ENCODE data around the gene MAGEA8. TPM values are rescaled to one million over a fixed set of nuclear protein-coding genes. Genes with fewer than 3 reads are reported as not detected.
A peak's percentile ranks its signal among the peaks of the same experiment; 100 is the strongest.

Gene MAGEA8
- total and polyA plus RNA-seq, 2 donors (not counting 3 experiments of a cell fraction or from before 2014, with no cell fraction given): not detected

- BruUV-seq (replicated peaks): no TSS peak
- H3K27ac ChIP-seq (ENCODE audit: insufficient read depth, low read depth, low read length): no peak overlapping the region
- dilution Hi-C loops (cut with MboI; ENCODE audit: extremely low pct_ligation_motif_present, low sequenced_read_pairs): no loop called here
- FAIRE-seq (no peak), DNase-seq (ENCODE audit: low read depth, low spot score) (no peak)
- H3K9me1 ChIP-seq (replicated peaks; ENCODE audit: control insufficient read depth, extremely low read depth, insufficient read depth, low read length): no peaks in the 10 kb centered on the region
- H4K20me1 ChIP-seq (replicated peaks; ENCODE audit: control insufficient read depth, extremely low read depth, insufficient read depth, low read length): no peaks in the 10 kb centered on the region
- no peak overlapping the region for H2AFZ ChIP-seq (ENCODE audit: low read depth, low read length)
- no peaks in the 10 kb centered on the region for H3K4me1 ChIP-seq (ENCODE audit: control insufficient read depth, extremely low read depth, insufficient read depth, low read length)
- TF ChIP-seq CTCF (IDR thresholded peaks at IDR 0.05; ENCODE audit: extremely low read depth in 1 of 2, insufficient read depth in 1 of 2, low read depth in 1 of 2, low read length in 2 of 2): no peak
- TF ChIP-seq FOS (IDR thresholded peaks at IDR 0.05; ENCODE audit: borderline replicate concordance, insufficient read depth, low read length): no peak
- no peak for TF ChIP-seq POLR2AphosphoS5 (IDR thresholded peaks at IDR 0.05; ENCODE audit: insufficient read depth, low read depth, low read length)
- no peak for TF ChIP-seq MYC (IDR thresholded peaks at IDR 0.05; ENCODE audit: low read depth, low read length)
- H3K4me3 ChIP-seq (replicated peaks in 1 of 3; ENCODE audit: insufficient read depth in 1 of 3, low read depth in 1 of 3, low read length in 3 of 3): no peak overlapping the region
- H3K79me2 ChIP-seq (ENCODE audit: control insufficient read depth, insufficient read depth, low read length): no peaks in the 10 kb centered on the region
- no peak overlapping the region for H3K9ac ChIP-seq (replicated peaks; ENCODE audit: extremely low read depth, insufficient read depth, low read length)
- CTCF ChIA-PET: interaction anchor here (1.2 kb wide), 1 partner anchor 67 kb away, joined by 3 read pairs; the partner anchor contains the start of gene EOLA2
- no peaks in the 10 kb centered on the region for H3K9me3 ChIP-seq (replicated peaks; ENCODE audit: control insufficient read depth, insufficient read depth, low read length)
- no peaks in the 10 kb centered on the region for H3K36me3 ChIP-seq (ENCODE audit: control insufficient read depth in 2 of 2, extremely low read depth in 1 of 2, insufficient read depth in 2 of 2, low read length in 2 of 2)
- no peaks in the 10 kb centered on the region for H3K27me3 ChIP-seq (ENCODE audit: control insufficient read depth in 2 of 2, insufficient read depth in 2 of 2, low read length in 2 of 2)
- POLR2A ChIA-PET: no interaction called here
- H3K4me2 ChIP-seq (ENCODE audit: insufficient read depth, low read length): no peak overlapping the region
- intact Hi-C loops (cut with micrococcal nuclease): no loop called here
Measured at GRCh38 chrX:149871433-149871832, 9.6 kb upstream of the MAGEA8 start.

GRCh38 chrX:149871940-149872339 is 9.0 kb upstream of the MAGEA8 start:
- H3K9me1 ChIP-seq (replicated peaks; ENCODE audit: control insufficient read depth, extremely low read depth, insufficient read depth, low read length): no peaks in the 10 kb centered on the region
- peak; percentile 59 for FAIRE-seq
- ChIA-PET POLR2A (no interaction called here), CTCF (interaction anchor here (1.2 kb wide), 1 partner anchor 66 kb away, joined by 3 read pairs; the partner anchor contains the start of gene EOLA2)
- no peak overlapping the region for H3K9ac ChIP-seq (replicated peaks; ENCODE audit: extremely low read depth, insufficient read depth, low read length)
- no peak overlapping the region for H2AFZ ChIP-seq (ENCODE audit: low read depth, low read length)
- DNase-seq (ENCODE audit: low read depth, low spot score): peak; percentile 1
- no peak overlapping the region for H3K4me3 ChIP-seq (replicated peaks in 1 of 3; ENCODE audit: insufficient read depth in 1 of 3, low read depth in 1 of 3, low read length in 3 of 3)
- H3K36me3 ChIP-seq (ENCODE audit: control insufficient read depth in 2 of 2, extremely low read depth in 1 of 2, insufficient read depth in 2 of 2, low read length in 2 of 2): no peaks in the 10 kb centered on the region
- dilution Hi-C loops (cut with MboI; ENCODE audit: extremely low pct_ligation_motif_present, low sequenced_read_pairs) (no loop called here), intact Hi-C loops (cut with micrococcal nuclease) (no loop called here)
- no peaks in the 10 kb centered on the region for H3K27me3 ChIP-seq (ENCODE audit: control insufficient read depth in 2 of 2, insufficient read depth in 2 of 2, low read length in 2 of 2)
- no peaks in the 10 kb centered on the region for H4K20me1 ChIP-seq (replicated peaks; ENCODE audit: control insufficient read depth, extremely low read depth, insufficient read depth, low read length)
- TF ChIP-seq JUN (IDR thresholded peaks at IDR 0.05; ENCODE audit: borderline replicate concordance, insufficient read depth, insufficient read length, low read depth) (no peak), MYC (IDR thresholded peaks at IDR 0.05; ENCODE audit: low read depth, low read length) (no peak), POLR2AphosphoS5 (IDR thresholded peaks at IDR 0.05; ENCODE audit: insufficient read depth, low read depth, low read length) (no peak), POLR2A (IDR thresholded peaks at IDR 0.05; ENCODE audit: low read depth, low read length) (no peak), GATA2 (IDR thresholded peaks at IDR 0.05; ENCODE audit: insufficient read depth, insufficient read length, low read depth, low read length) (no peak), CTCF (IDR thresholded peaks at IDR 0.05; ENCODE audit: extremely low read depth in 1 of 2, insufficient read depth in 1 of 2, low read depth in 1 of 2, low read length in 2 of 2) (peak; percentile 13 to 48), EZH2 (IDR thresholded peaks at IDR 0.05; ENCODE audit: borderline replicate concordance, low read depth, low read length, severe bottlenecking) (no peak), FOS (IDR thresholded peaks at IDR 0.05; ENCODE audit: borderline replicate concordance, insufficient read depth, low read length) (no peak)
- no TSS peak for BruUV-seq (replicated peaks)
- no peaks in the 10 kb centered on the region for H3K4me1 ChIP-seq (ENCODE audit: control insufficient read depth, extremely low read depth, insufficient read depth, low read length)
- H3K4me2 ChIP-seq (ENCODE audit: insufficient read depth, low read length): no peak overlapping the region
- H3K27ac ChIP-seq (ENCODE audit: insufficient read depth, low read depth, low read length): no peak overlapping the region
- H3K79me2 ChIP-seq (ENCODE audit: control insufficient read depth, insufficient read depth, low read length): no peaks in the 10 kb centered on the region
- H3K9me3 ChIP-seq (replicated peaks; ENCODE audit: control insufficient read depth, insufficient read depth, low read length): no peaks in the 10 kb centered on the region

Data from endothelial cell of umbilical vein (primary cell).